GM18499 (cell line): ENCODE data around the gene GRIA4.
"Not testable (repeated sequence)": the region's sequence is repeated elsewhere in the genome, so short reads cannot be mapped to it uniquely, and the experiment has no call there.

Experiments
- ATAC-seq: cut with Tn5 transposase; IDR thresholded peaks from one replicate; pipeline ENCODE4 v1.9.1; 2021; ENCODE audit warnings: moderate number of reproducible peaks; ENCODE audit not compliant: insufficient read depth, unreplicated experiment

The GRIA4 gene

GRCh38 chr11:105838668-105839384 is 229.0 kb downstream of the GRIA4 start:
- ATAC-seq: no peak

- ATAC-seq: no peak
Measured at GRCh38 chr11:105840391-105840790, 230.5 kb downstream of the GRIA4 start.

- no peak for ATAC-seq
Measured at GRCh38 chr11:105852403-105852802, 242.5 kb downstream of the GRIA4 start.

- no peak for ATAC-seq
Measured at GRCh38 chr11:105854269-105854668, 244.4 kb downstream of the GRIA4 start.

GRCh38 chr11:105856954-105857353 is 247.1 kb downstream of the GRIA4 start:
- no peak for ATAC-seq

GRCh38 chr11:105857728-105858127 is 247.9 kb downstream of the GRIA4 start:
- ATAC-seq: no peak

- no peak for ATAC-seq
Measured at GRCh38 chr11:105858841-105859240, 249.0 kb downstream of the GRIA4 start.

GRCh38 chr11:105860105-105860504 is 250.2 kb downstream of the GRIA4 start:
- ATAC-seq: no peak

- no peak for ATAC-seq
Measured at GRCh38 chr11:105861225-105861624, 251.4 kb downstream of the GRIA4 start.

- ATAC-seq: no peak
Measured at GRCh38 chr11:105862736-105863367, 253.0 kb downstream of the GRIA4 start.

GRCh38 chr11:105863523-105863922 is 253.7 kb downstream of the GRIA4 start:
- no peak for ATAC-seq

GRCh38 chr11:105867742-105868141 is 257.9 kb downstream of the GRIA4 start:
- no peak for ATAC-seq

GRCh38 chr11:105868762-105869285 is 259.0 kb downstream of the GRIA4 start:
- no peak for ATAC-seq

- ATAC-seq: no peak
Measured at GRCh38 chr11:105870516-105871113, 260.7 kb downstream of the GRIA4 start.

GRCh38 chr11:105878510-105878909 is 268.6 kb downstream of the GRIA4 start:
- no peak for ATAC-seq

GRCh38 chr11:105878927-105879326 is 269.1 kb downstream of the GRIA4 start:
- ATAC-seq: not testable (repeated sequence)

- ATAC-seq: no peak
Measured at GRCh38 chr11:105881027-105881426, 271.2 kb downstream of the GRIA4 start.

GRCh38 chr11:105884436-105884835 is 274.6 kb downstream of the GRIA4 start:
- ATAC-seq: no peak

- no peak for ATAC-seq
Measured at GRCh38 chr11:105891685-105892084, 281.8 kb downstream of the GRIA4 start.

GRCh38 chr11:105897161-105897560 is 287.3 kb downstream of the GRIA4 start:
- ATAC-seq: no peak

GRCh38 chr11:105899772-105900171 is 289.9 kb downstream of the GRIA4 start:
- ATAC-seq: no peak
